Activated naive CD8-positive, alpha-beta T cell treated with anti-CD3 and anti-CD28 coated beads, Interleukin-2, amount 50 U/mL, for 16 hours (primary cell): Measurements from ENCODE around the gene SNED1.

Source experiments
- DNase-seq: peaks from one replicate; pipeline ENCODE4 v3.0.0-alpha.2; 2020; ENCODE audit warnings: low read depth, low spot score

The SNED1 gene

GRCh38 chr2:241048149-241048948 lies 49.9 kb downstream of the SNED1 start:
- DNase-seq, result no peak

- DNase-seq, result no peak
These were observed 50.5 kb downstream of the SNED1 start for GRCh38 chr2:241048949-241049343.

GRCh38 chr2:241049739-241050623 lies 51.6 kb downstream of the SNED1 start:
- DNase-seq, result no peak

- no peak for DNase-seq
These were observed 52.5 kb downstream of the SNED1 start for GRCh38 chr2:241050624-241051577.

- DNase-seq, result no peak
These were observed 53.4 kb downstream of the SNED1 start for GRCh38 chr2:241051578-241052487.

- DNase-seq, result no peak
These were observed 54.4 kb downstream of the SNED1 start for GRCh38 chr2:241052677-241053360.

GRCh38 chr2:241053576-241054251 lies 55.3 kb downstream of the SNED1 start:
- DNase-seq, result no peak

GRCh38 chr2:241061275-241061674 lies 62.9 kb downstream of the SNED1 start:
- DNase-seq, result no peak

GRCh38 chr2:241062389-241063092 lies 64.1 kb downstream of the SNED1 start:
- no peak for DNase-seq

- no peak for DNase-seq
These were observed 64.7 kb downstream of the SNED1 start for GRCh38 chr2:241063093-241063551.

- no peak for DNase-seq
These were observed 65.2 kb downstream of the SNED1 start for GRCh38 chr2:241063587-241063986.

GRCh38 chr2:241064008-241064801 lies 65.8 kb downstream of the SNED1 start:
- no peak for DNase-seq

GRCh38 chr2:241064802-241065354 lies 66.5 kb downstream of the SNED1 start:
- DNase-seq, result no peak

GRCh38 chr2:241065355-241065803 lies 67.0 kb downstream of the SNED1 start:
- DNase-seq, result no peak

- DNase-seq, result no peak
These were observed 67.9 kb downstream of the SNED1 start for GRCh38 chr2:241066171-241066892.

GRCh38 chr2:241066893-241067341 lies 68.5 kb downstream of the SNED1 start:
- DNase-seq, result no peak
